Loucy (cell line): Measurements from ENCODE around the gene SND1.

Source experiments
- H2AFZ ChIP-seq: fragments of 200-600 bp; sonication (generic); 2 replicates; pipeline ENCODE4 v1.6.0; 2016; ENCODE audit warnings: antibody characterized with exemption, mild to moderate bottlenecking, low read length, moderate library complexity
- H3F3A ChIP-seq: fragments of 200-600 bp; 2 replicates; pipeline ENCODE4 v1.6.0; 2016; ENCODE audit warnings: antibody characterized with exemption, low read depth, mild to moderate bottlenecking
- H3K27me3 ChIP-seq: fragments of 200-600 bp; sonication (generic); 2 replicates; pipeline ENCODE4 v1.6.1; 2014; ENCODE audit warnings: low read length, mild to moderate bottlenecking; ENCODE audit not compliant: insufficient read depth, poor library complexity, severe bottlenecking
- H3K36me3 ChIP-seq: fragments of 200-600 bp; sonication (generic); 2 replicates; pipeline ENCODE4 v1.6.1; 2016; ENCODE audit warnings: low read length; ENCODE audit not compliant: insufficient read depth
- H3K4me1 ChIP-seq: fragments of 200-600 bp; sonication (generic); 2 replicates; pipeline ENCODE4 v1.5.1; 2014; ENCODE audit warnings: low read length, mild to moderate bottlenecking; ENCODE audit not compliant: insufficient read depth, poor library complexity, severe bottlenecking
- H3K4me2 ChIP-seq: fragments of 200-600 bp; sonication (generic); 2 replicates; pipeline ENCODE4 v1.6.0; 2014; ENCODE audit warnings: antibody characterized with exemption, low read length, low read depth, mild to moderate bottlenecking; ENCODE audit not compliant: poor library complexity, severe bottlenecking
- H3K4me3 ChIP-seq: fragments of 200-600 bp; sonication (generic); 2 replicates; pipeline ENCODE4 v1.5.1; 2014; ENCODE audit warnings: low read length, mild to moderate bottlenecking, mixed read lengths; ENCODE audit not compliant: poor library complexity, severe bottlenecking
- H3K79me2 ChIP-seq: fragments of 200-600 bp; sonication (generic); 2 replicates; pipeline ENCODE4 v1.6.1; 2014; ENCODE audit warnings: low read length; ENCODE audit not compliant: insufficient read depth
- H3K9ac ChIP-seq: fragments of 200-600 bp; sonication (generic); 2 replicates; pipeline ENCODE4 v1.6.0; 2014; ENCODE audit warnings: mild to moderate bottlenecking, low read depth, low read length, moderate library complexity; ENCODE audit not compliant: poor library complexity, severe bottlenecking
- H3K9me2 ChIP-seq: fragments of 200-600 bp; sonication (generic); replicated peaks from 2 replicates; pipeline ENCODE4 v1.6.1; 2016; ENCODE audit warnings: low read depth, low read length, mixed read lengths
- H3K9me3 ChIP-seq: fragments of 200-600 bp; sonication (generic); 2 replicates; pipeline ENCODE4 v1.6.1; 2014; ENCODE audit warnings: mild to moderate bottlenecking, antibody characterized with exemption, low read length, low read depth; ENCODE audit not compliant: insufficient read depth
- H4K20me1 ChIP-seq: fragments of 200-600 bp; sonication (generic); 2 replicates; pipeline ENCODE4 v1.6.0; 2014; ENCODE audit warnings: antibody characterized with exemption, low read length, mild to moderate bottlenecking; ENCODE audit not compliant: insufficient read depth, poor library complexity, severe bottlenecking
- CTCF ChIP-seq: fragments of 200-600 bp; sonication (generic); conservative IDR thresholded peaks from 2 replicates; pipeline ENCODE4 v1.5.1; 2014; ENCODE audit warnings: mild to moderate bottlenecking, antibody characterized with exemption, low read length
- EZH2phosphoT487 ChIP-seq: fragments of 200-600 bp; IDR thresholded peaks from 2 replicates; pipeline ENCODE4 v1.6.1; 2018; ENCODE audit warnings: antibody characterized with exemption, mild to moderate bottlenecking, moderate library complexity, borderline replicate concordance

Gene SND1

DNA sequence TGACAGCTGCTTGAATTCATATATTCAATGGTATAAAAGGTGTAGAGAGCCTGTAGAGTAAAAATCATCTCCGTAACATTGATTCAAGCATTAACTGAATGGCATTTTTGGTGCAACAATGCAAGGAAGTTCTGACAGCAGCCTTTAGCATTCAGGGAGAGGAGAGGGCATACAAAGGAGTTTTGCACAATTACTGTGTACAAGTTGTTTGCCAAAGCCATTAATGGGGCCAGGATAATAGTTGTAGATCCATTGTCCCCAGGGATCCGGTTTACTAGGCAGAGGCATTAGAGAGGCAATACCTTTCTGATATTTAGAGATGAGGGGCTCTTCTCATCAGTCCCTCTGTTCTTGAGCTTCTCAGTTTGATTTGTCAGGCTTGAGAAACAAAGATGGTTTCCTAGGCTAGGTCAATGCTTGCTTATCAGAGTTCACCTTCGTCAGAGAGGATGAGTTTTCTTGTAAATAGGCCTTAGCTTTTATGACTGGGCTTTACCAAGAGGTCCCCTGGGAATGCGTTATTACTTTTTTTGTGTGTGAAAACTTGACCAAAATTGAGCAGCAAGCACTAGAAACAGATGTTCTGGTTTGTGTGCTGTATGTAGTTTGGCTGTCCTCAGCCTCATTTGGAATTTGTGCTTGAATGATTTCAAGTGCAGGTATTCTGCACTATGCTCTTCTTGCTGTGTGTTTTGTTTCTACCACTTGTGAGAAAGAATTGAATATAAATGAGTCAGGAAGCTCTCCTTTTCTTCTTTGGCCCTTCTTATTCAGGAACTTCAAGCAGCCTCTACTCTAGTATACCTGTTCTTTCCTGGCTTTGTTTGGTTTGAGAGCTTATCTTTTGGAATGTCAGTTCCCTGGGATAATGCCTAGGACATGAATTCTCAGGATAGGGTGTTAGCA, 32.0 kb downstream of the SND1 start:
- peaks cover 18% of the 10 kb centered on the region for H3K4me1 ChIP-seq
- no peaks in the 10 kb centered on the region for H3K27me3 ChIP-seq
- H4K20me1 ChIP-seq = peaks cover 39% of the 10 kb centered on the region
- H3K36me3 ChIP-seq = peaks cover 34% of the 10 kb centered on the region
- peak overlapping the region; percentile 19 for H3K4me2 ChIP-seq
- no peak overlapping the region for H3K9ac ChIP-seq
- H2AFZ ChIP-seq = no peak overlapping the region
- no peaks in the 10 kb centered on the region for H3F3A ChIP-seq
- no peaks in the 10 kb centered on the region; the same call in 1 of the 2 replicates for H3K9me3 ChIP-seq
- no peak overlapping the region for H3K4me3 ChIP-seq
- H3K9me2 ChIP-seq = no peaks in the 10 kb centered on the region
- no peak for TF ChIP-seq EZH2phosphoT487
- no peak for TF ChIP-seq CTCF
- H3K79me2 ChIP-seq = peaks cover 57% of the 10 kb centered on the region

GRCh38 chr7:127689194-127689772, 37.3 kb downstream of the SND1 start:
- TF ChIP-seq EZH2phosphoT487 (no peak), CTCF (no peak)
- Histone ChIP-seq H4K20me1 (peaks cover 16% of the 10 kb centered on the region), H3K4me1 (peaks cover 5% of the 10 kb centered on the region), H3K79me2 (peaks cover 29% of the 10 kb centered on the region), H3K9me2 (no peaks in the 10 kb centered on the region), H3K4me2 (no peak overlapping the region), H3K27me3 (no peaks in the 10 kb centered on the region), H3K9ac (no peak overlapping the region), H2AFZ (no peak overlapping the region), H3K36me3 (peaks cover 70% of the 10 kb centered on the region; the same call in 1 of the 2 replicates), H3F3A (no peaks in the 10 kb centered on the region), H3K9me3 (no peaks in the 10 kb centered on the region), H3K4me3 (no peak overlapping the region)

GRCh38 chr7:127690337-127690736, 38.3 kb downstream of the SND1 start:
- Histone ChIP-seq H3K36me3 (peaks cover 80% of the 10 kb centered on the region; the same call in 1 of the 2 replicates), H3K79me2 (peaks cover 24% of the 10 kb centered on the region), H3K4me2 (no peak overlapping the region), H3K9me2 (no peaks in the 10 kb centered on the region), H3F3A (no peaks in the 10 kb centered on the region), H3K9ac (no peak overlapping the region), H3K4me1 (no peaks in the 10 kb centered on the region), H2AFZ (no peak overlapping the region), H3K4me3 (no peak overlapping the region), H3K9me3 (no peaks in the 10 kb centered on the region), H4K20me1 (peaks cover 5% of the 10 kb centered on the region), H3K27me3 (no peaks in the 10 kb centered on the region)
- TF ChIP-seq EZH2phosphoT487 (no peak), CTCF (no peak)
